Suppressor macrophage treated with lipopolysaccharide for 4 hours (primary cell): ENCODE data around the gene DLX3.

ENCODE experiments used
- DNase-seq: peaks from one replicate; pipeline ENCODE4 v3.0.0-alpha.2; 2020

DLX3 gene

GRCh38 chr17:49991409-49991808 is 3.6 kb downstream of the DLX3 start:
- no peak for DNase-seq

- no peak for DNase-seq
Observed at GRCh38 chr17:49990921-49991320, 4.1 kb downstream of the DLX3 start.

- DNase-seq = no peak
Observed at GRCh38 chr17:49990331-49990730, 4.7 kb downstream of the DLX3 start.

GRCh38 chr17:49989518-49989880 is 5.5 kb downstream of the DLX3 start:
- DNase-seq = no peak

GRCh38 chr17:49987681-49988441 is 7.2 kb downstream of the DLX3 start:
- no peak for DNase-seq

- no peak for DNase-seq
Observed at GRCh38 chr17:49987290-49987585, 7.8 kb downstream of the DLX3 start.

- DNase-seq = no peak
Observed at GRCh38 chr17:49986396-49987289, 8.4 kb downstream of the DLX3 start.

- no peak for DNase-seq
Observed at GRCh38 chr17:49985310-49985990, 9.6 kb downstream of the DLX3 start.

GRCh38 chr17:49984776-49985175 is 10.2 kb downstream of the DLX3 start:
- DNase-seq = no peak

GRCh38 chr17:49984283-49984682 is 10.7 kb downstream of the DLX3 start:
- no peak for DNase-seq

- DNase-seq = no peak
Observed at GRCh38 chr17:49980703-49981197, 14.3 kb downstream of the DLX3 start.

- no peak for DNase-seq
Observed at GRCh38 chr17:49979748-49980479, 15.1 kb downstream of the DLX3 start.

- DNase-seq = peak; percentile 91
Observed at GRCh38 chr17:49978501-49978900, 16.5 kb downstream of the DLX3 start.

GRCh38 chr17:49977463-49978389 is 17.3 kb downstream of the DLX3 start:
- DNase-seq = no peak

- no peak for DNase-seq
Observed at GRCh38 chr17:49976828-49977202, 18.2 kb downstream of the DLX3 start.

GRCh38 chr17:49976163-49976827 is 18.7 kb downstream of the DLX3 start:
- DNase-seq = no peak

GRCh38 chr17:49975531-49975930 is 19.5 kb downstream of the DLX3 start:
- DNase-seq = no peak

- no peak for DNase-seq
Observed at GRCh38 chr17:49973271-49973615, 21.8 kb downstream of the DLX3 start.

- DNase-seq = no peak
Observed at GRCh38 chr17:49972486-49973270, 22.3 kb downstream of the DLX3 start.

GRCh38 chr17:49971848-49972485 is 23.1 kb downstream of the DLX3 start:
- DNase-seq = peak; percentile 42
